ENCODE results near the gene LHX6. TPM values are rescaled to one million over a fixed set of nuclear protein-coding genes. Genes with fewer than 3 reads are reported as not detected.

Gene LHX6
- polyA plus RNA-seq, 4 donors, result 3.6 to 5.2 (median 4.2) TPM

GRCh38 chr9:122217640-122218039 lies 11.1 kb downstream of the LHX6 start:
- DNase-seq (ENCODE audit: low read depth in 4 of 4, low spot score in 2 of 4), result no peak

- DNase-seq (ENCODE audit: low read depth in 4 of 4, low spot score in 2 of 4), result no peak
Observed at GRCh38 chr9:122216798-122217418, 11.8 kb downstream of the LHX6 start.

- no peak for DNase-seq (ENCODE audit: low read depth in 4 of 4, low spot score in 2 of 4)
Observed at GRCh38 chr9:122216138-122216797, 12.5 kb downstream of the LHX6 start.

GRCh38 chr9:122215663-122216062 lies 13.1 kb downstream of the LHX6 start:
- DNase-seq (ENCODE audit: low read depth in 4 of 4, low spot score in 2 of 4), result no peak

- no peak for DNase-seq (ENCODE audit: low read depth in 4 of 4, low spot score in 2 of 4)
Observed at GRCh38 chr9:122214507-122214906, 14.2 kb downstream of the LHX6 start.

- DNase-seq (ENCODE audit: low read depth in 4 of 4, low spot score in 2 of 4), result no peak
Observed at GRCh38 chr9:122213589-122214413, 15.0 kb downstream of the LHX6 start.

GRCh38 chr9:122213102-122213588 lies 15.6 kb downstream of the LHX6 start:
- DNase-seq (ENCODE audit: low read depth in 4 of 4, low spot score in 2 of 4), result no peak

GRCh38 chr9:122212473-122213004 lies 16.2 kb downstream of the LHX6 start:
- no peak for DNase-seq (ENCODE audit: low read depth in 4 of 4, low spot score in 2 of 4)

GRCh38 chr9:122209451-122209850 lies 19.3 kb downstream of the LHX6 start:
- DNase-seq (ENCODE audit: low read depth in 4 of 4, low spot score in 2 of 4), result no peak

- DNase-seq (ENCODE audit: low read depth in 4 of 4, low spot score in 2 of 4), result no peak
Observed at GRCh38 chr9:122207096-122207495, 21.7 kb downstream of the LHX6 start.

GRCh38 chr9:122206118-122207046 lies 22.4 kb downstream of the LHX6 start:
- no peak for DNase-seq (ENCODE audit: low read depth in 4 of 4, low spot score in 2 of 4)

- no peak for DNase-seq (ENCODE audit: low read depth in 4 of 4, low spot score in 2 of 4)
Observed at GRCh38 chr9:122205176-122205575, 23.6 kb downstream of the LHX6 start.

GRCh38 chr9:122204491-122204890 lies 24.3 kb downstream of the LHX6 start:
- no peak for DNase-seq (ENCODE audit: low read depth in 4 of 4, low spot score in 2 of 4)

- DNase-seq (ENCODE audit: low read depth in 4 of 4, low spot score in 2 of 4), result no peak
Observed at GRCh38 chr9:122204055-122204454, 24.7 kb downstream of the LHX6 start.

- no peak for DNase-seq (ENCODE audit: low read depth in 4 of 4, low spot score in 2 of 4)
Observed at GRCh38 chr9:122202111-122202510, 26.6 kb downstream of the LHX6 start.

GRCh38 chr9:122201641-122202040 lies 27.1 kb downstream of the LHX6 start:
- DNase-seq (ENCODE audit: low read depth in 4 of 4, low spot score in 2 of 4), result no peak

- no peak for DNase-seq (ENCODE audit: low read depth in 4 of 4, low spot score in 2 of 4)
Observed at GRCh38 chr9:122200960-122201595, 27.7 kb downstream of the LHX6 start.

GRCh38 chr9:122197882-122198281 lies 30.9 kb downstream of the LHX6 start:
- DNase-seq (ENCODE audit: low read depth in 4 of 4, low spot score in 2 of 4), result no peak

GRCh38 chr9:122197426-122197825 lies 31.3 kb downstream of the LHX6 start:
- no peak for DNase-seq (ENCODE audit: low read depth in 4 of 4, low spot score in 2 of 4)

GRCh38 chr9:122195875-122196274 lies 32.9 kb downstream of the LHX6 start:
- DNase-seq (ENCODE audit: low read depth in 4 of 4, low spot score in 2 of 4), result no peak

Data from left renal cortex interstitium (tissue), 4 donors.